Neural progenitor cell (in vitro differentiated cells): ENCODE measurements around the gene PTPRN2. TPM values are rescaled to one million over a fixed set of nuclear protein-coding genes. Genes with fewer than 3 reads are reported as not detected.

Experiments used
- DNase-seq: peaks from one replicate; pipeline ENCODE4 v3.0.0-alpha.2; 2016; ENCODE audit warnings: low spot score
- H2AFZ ChIP-seq: fragments of 200-600 bp; sonication (generic); replicated peaks from 2 replicates; pipeline ENCODE4 v1.6.1; 2016; ENCODE audit warnings: antibody characterized with exemption
- H3F3A ChIP-seq: fragments of 200-600 bp; sonication (generic); 2 replicates; pipeline ENCODE4 v1.6.1; 2016; ENCODE audit warnings: antibody characterized with exemption, low read depth
- H3K27ac ChIP-seq: fragments of 200-600 bp; sonication (generic); 2 replicates; pipeline ENCODE4 v1.5.1; 2016; ENCODE audit warnings: mild to moderate bottlenecking
- H3K27me3 ChIP-seq: fragments of 200-600 bp; sonication (generic); 2 replicates; pipeline ENCODE4 v1.6.1; 2016; ENCODE audit warnings: mild to moderate bottlenecking, moderate library complexity
- H3K36me3 ChIP-seq: fragments of 200-600 bp; sonication (generic); 2 replicates; pipeline ENCODE4 v1.5.1; 2016
- H3K4me1 ChIP-seq: fragments of 200-600 bp; sonication (generic); 2 replicates; pipeline ENCODE4 v1.6.1; 2016; ENCODE audit warnings: mixed run types
- H3K4me2 ChIP-seq: fragments of 200-600 bp; sonication (generic); 2 replicates; pipeline ENCODE4 v1.6.1; 2016
- H3K4me3 ChIP-seq: fragments of 200-600 bp; sonication (generic); 2 replicates; pipeline ENCODE4 v1.5.1; 2016
- H3K79me2 ChIP-seq: fragments of 200-600 bp; sonication (generic); 2 replicates; pipeline ENCODE4 v1.6.1; 2016; ENCODE audit warnings: low read depth
- H3K9ac ChIP-seq: fragments of 200-600 bp; sonication (generic); 2 replicates; pipeline ENCODE4 v1.6.1; 2016
- H3K9me3 ChIP-seq: fragments of 200-600 bp; sonication (generic); 2 replicates; pipeline ENCODE4 v1.5.1; 2016; ENCODE audit warnings: low read depth
- H4K20me1 ChIP-seq: fragments of 200-600 bp; sonication (generic); 2 replicates; pipeline ENCODE4 v1.6.1; 2016; ENCODE audit warnings: low read depth
- H3K27ac Mint-ChIP-seq: 3 replicates; pipeline ENCODE4 v1.8.0; 2021; ENCODE audit warnings: mixed read lengths
- H3K27me3 Mint-ChIP-seq: 2 replicates; pipeline ENCODE4 v1.8.0; 2022; ENCODE audit warnings: low read depth, mild to moderate bottlenecking, inconsistent platforms, moderate library complexity, mixed read lengths; ENCODE audit not compliant: insufficient read depth
- H3K36me3 Mint-ChIP-seq: 3 replicates; pipeline ENCODE4 v1.8.0; 2021; ENCODE audit warnings: mixed read lengths
- H3K4me1 Mint-ChIP-seq: 3 replicates; pipeline ENCODE4 v1.8.0; 2021; ENCODE audit warnings: mixed read lengths
- H3K4me3 Mint-ChIP-seq: 3 replicates; pipeline ENCODE4 v1.8.0; 2021; ENCODE audit warnings: mild to moderate bottlenecking, moderate library complexity, mixed read lengths
- H3K9me3 Mint-ChIP-seq: 3 replicates; pipeline ENCODE4 v1.8.0; 2020; ENCODE audit warnings: mixed read lengths
- EZH2 ChIP-seq: fragments of 200-600 bp; sonication (generic); IDR thresholded peaks from 2 replicates; pipeline ENCODE4 v1.6.1; 2017; ENCODE audit warnings: antibody characterized with exemption, mild to moderate bottlenecking, moderate library complexity
- EZH2phosphoT487 ChIP-seq: fragments of 200-600 bp; sonication (generic); IDR thresholded peaks from 2 replicates; pipeline ENCODE4 v1.6.1; 2017; ENCODE audit warnings: antibody characterized with exemption
- total RNA-seq: library from RNA; depleted of rRNA; stranded (reverse); fragments of >200 nt; gene quantifications from 2 replicates; pipeline ENCODE4 v1.2.3, GENCODE V29; 2015; ENCODE audit warnings: low replicate concordance
- TF ChIP-seq, protein P1 (sequence below): fragments of 200-600 bp; sonication (generic); IDR thresholded peaks from 2 replicates; pipeline ENCODE4 v1.5.1; 2017; ENCODE audit warnings: antibody characterized with exemption, mild to moderate bottlenecking

PTPRN2 gene
- total RNA-seq, 1 donor from 2014 or later: 3.0 TPM

DNA sequence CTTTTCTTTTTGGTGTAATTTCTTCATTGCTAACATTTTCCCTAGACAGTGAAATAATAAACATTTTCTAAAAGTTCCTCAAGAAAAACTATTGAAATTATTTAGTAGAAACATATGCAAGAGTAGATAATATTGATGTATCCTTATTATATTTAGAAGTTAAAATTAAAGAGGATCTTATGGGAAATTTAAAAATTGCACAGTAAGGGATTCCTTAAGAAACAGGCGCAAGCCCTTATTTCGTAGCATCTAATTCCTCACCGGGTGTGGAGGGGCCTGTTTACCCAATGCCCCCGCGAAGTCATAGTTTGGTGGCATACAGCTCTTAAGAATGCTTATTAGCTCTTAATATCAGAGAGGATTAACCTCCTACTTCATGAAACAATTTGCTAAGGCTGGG is 783.7 kb downstream of the PTPRN2 start:
- H3K9me3 Mint-ChIP-seq: peaks cover 26% of the 10 kb centered on the region
- Histone ChIP-seq H3K27me3 (no peaks in the 10 kb centered on the region), H3K79me2 (no peaks in the 10 kb centered on the region), H2AFZ (no peak overlapping the region), H3K27ac (no peak overlapping the region), H3K9ac (no peak overlapping the region), H3K9me3 (peaks cover 5% of the 10 kb centered on the region), H4K20me1 (no peaks in the 10 kb centered on the region), H3K4me2 (no peak overlapping the region), H3K36me3 (no peaks in the 10 kb centered on the region), H3K4me1 (peaks cover 25% of the 10 kb centered on the region), H3F3A (peaks cover 5% of the 10 kb centered on the region), H3K4me3 (no peak overlapping the region)
- no peak for DNase-seq
- peaks cover 15% of the 10 kb centered on the region for H3K27me3 Mint-ChIP-seq
- peaks cover 11% of the 10 kb centered on the region for H3K36me3 Mint-ChIP-seq
- no peak overlapping the region for H3K4me3 Mint-ChIP-seq
- H3K4me1 Mint-ChIP-seq: peaks cover 37% of the 10 kb centered on the region
- H3K27ac Mint-ChIP-seq: no peak overlapping the region
- TF ChIP-seq, protein P1, sequence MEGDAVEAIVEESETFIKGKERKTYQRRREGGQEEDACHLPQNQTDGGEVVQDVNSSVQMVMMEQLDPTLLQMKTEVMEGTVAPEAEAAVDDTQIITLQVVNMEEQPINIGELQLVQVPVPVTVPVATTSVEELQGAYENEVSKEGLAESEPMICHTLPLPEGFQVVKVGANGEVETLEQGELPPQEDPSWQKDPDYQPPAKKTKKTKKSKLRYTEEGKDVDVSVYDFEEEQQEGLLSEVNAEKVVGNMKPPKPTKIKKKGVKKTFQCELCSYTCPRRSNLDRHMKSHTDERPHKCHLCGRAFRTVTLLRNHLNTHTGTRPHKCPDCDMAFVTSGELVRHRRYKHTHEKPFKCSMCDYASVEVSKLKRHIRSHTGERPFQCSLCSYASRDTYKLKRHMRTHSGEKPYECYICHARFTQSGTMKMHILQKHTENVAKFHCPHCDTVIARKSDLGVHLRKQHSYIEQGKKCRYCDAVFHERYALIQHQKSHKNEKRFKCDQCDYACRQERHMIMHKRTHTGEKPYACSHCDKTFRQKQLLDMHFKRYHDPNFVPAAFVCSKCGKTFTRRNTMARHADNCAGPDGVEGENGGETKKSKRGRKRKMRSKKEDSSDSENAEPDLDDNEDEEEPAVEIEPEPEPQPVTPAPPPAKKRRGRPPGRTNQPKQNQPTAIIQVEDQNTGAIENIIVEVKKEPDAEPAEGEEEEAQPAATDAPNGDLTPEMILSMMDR: no peak
- TF ChIP-seq EZH2 (no peak), EZH2phosphoT487 (no peak)

DNA sequence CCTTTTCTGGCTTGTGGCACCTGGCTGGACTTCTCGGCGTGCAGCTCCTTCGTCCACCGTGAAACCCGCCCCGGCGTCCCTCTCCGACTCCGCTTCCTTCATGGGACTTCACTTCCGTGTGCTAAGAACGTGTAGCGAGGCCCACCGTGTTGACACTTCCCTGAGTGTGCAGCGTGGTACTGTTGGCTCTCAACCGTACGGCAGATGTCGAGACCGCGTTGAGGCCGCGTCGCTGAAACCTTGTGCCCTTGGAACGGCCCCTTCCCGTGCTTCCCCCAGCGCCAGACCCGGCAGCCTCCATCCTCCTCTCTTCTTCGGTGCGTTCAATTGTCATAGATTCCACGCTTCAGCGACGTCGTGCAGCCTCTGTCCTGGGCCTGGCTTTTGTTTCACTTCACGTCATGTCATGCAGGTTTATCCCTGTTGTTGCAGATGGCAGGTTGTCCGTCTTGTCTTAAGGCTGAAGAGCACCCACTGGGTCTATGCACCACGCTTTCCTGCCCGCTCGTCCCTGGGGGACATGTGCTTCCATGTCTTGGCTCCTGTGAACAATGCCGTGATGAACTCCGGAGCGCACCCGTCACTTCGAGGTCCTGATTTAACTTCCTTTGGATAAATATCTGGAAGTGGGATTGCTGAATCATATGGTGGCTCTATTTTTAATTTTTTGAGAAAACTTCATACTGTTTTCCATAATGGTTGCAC is 785.5 kb downstream of the PTPRN2 start:
- H2AFZ ChIP-seq: no peak overlapping the region
- TF ChIP-seq, protein P1: no peak
- no peak for TF ChIP-seq EZH2
- Mint-ChIP-seq H3K9me3 (peaks cover 10% of the 10 kb centered on the region), H3K27ac (peak overlapping the region; percentile 90), H3K4me3 (no peak overlapping the region), H3K36me3 (peaks cover 7% of the 10 kb centered on the region), H3K27me3 (peaks cover 11% of the 10 kb centered on the region), H3K4me1 (peaks cover 34% of the 10 kb centered on the region)
- peaks cover 22% of the 10 kb centered on the region for H3K4me1 ChIP-seq
- no peak overlapping the region for H3K9ac ChIP-seq
- H3F3A ChIP-seq: peaks cover 3% of the 10 kb centered on the region
- no peak overlapping the region for H3K4me3 ChIP-seq
- no peaks in the 10 kb centered on the region for H3K79me2 ChIP-seq
- H3K9me3 ChIP-seq: no peaks in the 10 kb centered on the region
- no peaks in the 10 kb centered on the region for H3K36me3 ChIP-seq
- no peak for DNase-seq
- no peak overlapping the region for H3K27ac ChIP-seq
- no peaks in the 10 kb centered on the region for H4K20me1 ChIP-seq
- no peak overlapping the region for H3K4me2 ChIP-seq
- H3K27me3 ChIP-seq: no peaks in the 10 kb centered on the region

DNA sequence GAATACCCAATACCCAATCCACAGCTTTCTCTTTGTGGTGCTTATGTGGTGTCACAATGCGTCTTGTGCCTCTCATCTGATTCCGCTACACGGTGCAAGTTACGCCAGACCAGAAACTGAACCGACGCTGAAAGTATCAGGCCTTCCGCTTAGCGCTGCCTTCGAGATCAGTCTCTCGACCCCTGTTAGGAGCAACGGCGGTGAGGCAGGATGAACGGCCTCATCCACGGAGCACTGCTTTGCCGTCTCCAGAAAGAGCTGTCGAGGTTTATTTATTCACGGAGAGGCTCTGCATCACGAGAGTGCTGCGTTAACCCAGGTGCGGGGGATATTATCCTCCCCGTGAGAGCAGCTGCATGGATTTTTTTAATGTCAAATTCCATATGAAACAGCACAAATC is 786.5 kb downstream of the PTPRN2 start:
- Histone ChIP-seq H3K9ac (no peak overlapping the region), H3K9me3 (no peaks in the 10 kb centered on the region), H3K36me3 (no peaks in the 10 kb centered on the region), H3F3A (no peaks in the 10 kb centered on the region), H4K20me1 (no peaks in the 10 kb centered on the region), H3K79me2 (no peaks in the 10 kb centered on the region), H3K27ac (no peak overlapping the region), H3K4me1 (peaks cover 15% of the 10 kb centered on the region), H3K4me3 (no peak overlapping the region), H3K4me2 (no peak overlapping the region), H2AFZ (no peak overlapping the region), H3K27me3 (no peaks in the 10 kb centered on the region)
- no peak overlapping the region for H3K27ac Mint-ChIP-seq
- H3K27me3 Mint-ChIP-seq: peaks cover 8% of the 10 kb centered on the region
- TF ChIP-seq EZH2: no peak
- TF ChIP-seq, protein P1: no peak
- no peak for TF ChIP-seq EZH2phosphoT487
- peaks cover 7% of the 10 kb centered on the region for H3K36me3 Mint-ChIP-seq
- H3K4me1 Mint-ChIP-seq: peaks cover 28% of the 10 kb centered on the region
- H3K4me3 Mint-ChIP-seq: no peak overlapping the region
- peaks cover 13% of the 10 kb centered on the region for H3K9me3 Mint-ChIP-seq
- DNase-seq: no peak
